Activated T-cell treated with anti-CD3 and anti-CD28 coated beads, Interleukin-2, amount 50 U/mL, for 24 hours (primary cell): ENCODE results near the gene PHF12.

Source experiments
- DNase-seq: peaks from one replicate; pipeline ENCODE4 v3.0.0-alpha.2; 2020
- H3K27ac Mint-ChIP-seq: 2 replicates; pipeline ENCODE4 v1.8.0; 2020; ENCODE audit warnings: mild to moderate bottlenecking, mixed read lengths
- H3K27me3 Mint-ChIP-seq: 2 replicates; pipeline ENCODE4 v1.8.0; 2020; ENCODE audit warnings: mixed read lengths
- H3K36me3 Mint-ChIP-seq: 2 replicates; pipeline ENCODE4 v1.8.0; 2020; ENCODE audit warnings: low read depth, mixed read lengths
- H3K4me1 Mint-ChIP-seq: 2 replicates; pipeline ENCODE4 v1.8.0; 2020; ENCODE audit warnings: low read depth, mixed read lengths
- H3K4me3 Mint-ChIP-seq: 2 replicates; pipeline ENCODE4 v1.8.0; 2020; ENCODE audit warnings: mild to moderate bottlenecking, moderate library complexity, mixed read lengths
- H3K9me3 Mint-ChIP-seq: 2 replicates; pipeline ENCODE4 v1.8.0; 2020; ENCODE audit warnings: mixed read lengths

PHF12 gene

DNA sequence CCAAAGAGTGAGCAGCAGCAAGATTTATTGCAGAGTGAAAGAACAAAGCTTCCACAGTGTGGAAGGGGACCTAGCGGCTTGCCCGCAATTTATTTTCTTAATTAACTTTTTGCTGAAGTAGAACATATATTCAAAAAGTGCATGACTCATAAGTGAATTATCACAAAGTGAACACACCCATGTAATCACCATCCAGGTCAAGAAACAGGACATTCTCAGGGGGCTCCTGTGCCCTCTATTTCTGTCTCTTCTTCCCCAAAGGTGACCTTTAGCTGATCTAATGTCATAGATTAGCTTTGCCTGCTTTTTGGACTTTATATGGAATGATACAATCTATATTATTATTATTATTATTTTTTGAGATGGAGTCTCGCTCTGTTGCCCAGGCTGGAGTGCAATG, 76.6 kb downstream of the PHF12 start:
- Mint-ChIP-seq H3K36me3 (peaks cover 20% of the 10 kb centered on the region), H3K4me3 (no peak overlapping the region), H3K27ac (no peak overlapping the region), H3K9me3 (no peaks in the 10 kb centered on the region), H3K4me1 (peaks cover 56% of the 10 kb centered on the region), H3K27me3 (no peaks in the 10 kb centered on the region)
- no peak for DNase-seq

GRCh38 chr17:28873839-28874238, 77.5 kb downstream of the PHF12 start:
- Mint-ChIP-seq H3K4me1 (peaks cover 56% of the 10 kb centered on the region), H3K36me3 (peaks cover 11% of the 10 kb centered on the region), H3K4me3 (no peak overlapping the region), H3K27ac (no peak overlapping the region), H3K27me3 (no peaks in the 10 kb centered on the region), H3K9me3 (no peaks in the 10 kb centered on the region)
- no peak for DNase-seq

- Mint-ChIP-seq H3K4me3 (no peak overlapping the region), H3K27ac (peak overlapping the region; percentile 85), H3K27me3 (no peaks in the 10 kb centered on the region), H3K4me1 (peaks cover 31% of the 10 kb centered on the region), H3K9me3 (no peaks in the 10 kb centered on the region), H3K36me3 (no peaks in the 10 kb centered on the region)
- DNase-seq = peak; percentile 56
Measured at GRCh38 chr17:28871056-28871579, 80.2 kb downstream of the PHF12 start.

- Mint-ChIP-seq H3K4me3 (no peak overlapping the region), H3K27ac (no peak overlapping the region), H3K27me3 (no peaks in the 10 kb centered on the region), H3K9me3 (no peaks in the 10 kb centered on the region), H3K4me1 (peaks cover 15% of the 10 kb centered on the region), H3K36me3 (peaks cover 3% of the 10 kb centered on the region)
- no peak for DNase-seq
Measured at GRCh38 chr17:28867276-28867675, 84.0 kb downstream of the PHF12 start.

GRCh38 chr17:28865946-28866752, 85.2 kb downstream of the PHF12 start:
- Mint-ChIP-seq H3K9me3 (no peaks in the 10 kb centered on the region), H3K36me3 (peaks cover 13% of the 10 kb centered on the region), H3K27me3 (no peaks in the 10 kb centered on the region), H3K4me3 (no peak overlapping the region), H3K27ac (no peak overlapping the region), H3K4me1 (peaks cover 6% of the 10 kb centered on the region)
- no peak for DNase-seq

- Mint-ChIP-seq H3K9me3 (no peaks in the 10 kb centered on the region), H3K36me3 (peaks cover 21% of the 10 kb centered on the region), H3K27ac (no peak overlapping the region), H3K4me3 (no peak overlapping the region), H3K27me3 (no peaks in the 10 kb centered on the region), H3K4me1 (peaks cover 3% of the 10 kb centered on the region)
- no peak for DNase-seq
Measured at GRCh38 chr17:28864991-28865849, 86.1 kb downstream of the PHF12 start.

GRCh38 chr17:28863953-28864352, 87.4 kb downstream of the PHF12 start:
- Mint-ChIP-seq H3K27ac (no peak overlapping the region), H3K4me3 (no peak overlapping the region), H3K4me1 (peaks cover 3% of the 10 kb centered on the region), H3K27me3 (no peaks in the 10 kb centered on the region), H3K36me3 (peaks cover 32% of the 10 kb centered on the region), H3K9me3 (no peaks in the 10 kb centered on the region)
- no peak for DNase-seq

DNA sequence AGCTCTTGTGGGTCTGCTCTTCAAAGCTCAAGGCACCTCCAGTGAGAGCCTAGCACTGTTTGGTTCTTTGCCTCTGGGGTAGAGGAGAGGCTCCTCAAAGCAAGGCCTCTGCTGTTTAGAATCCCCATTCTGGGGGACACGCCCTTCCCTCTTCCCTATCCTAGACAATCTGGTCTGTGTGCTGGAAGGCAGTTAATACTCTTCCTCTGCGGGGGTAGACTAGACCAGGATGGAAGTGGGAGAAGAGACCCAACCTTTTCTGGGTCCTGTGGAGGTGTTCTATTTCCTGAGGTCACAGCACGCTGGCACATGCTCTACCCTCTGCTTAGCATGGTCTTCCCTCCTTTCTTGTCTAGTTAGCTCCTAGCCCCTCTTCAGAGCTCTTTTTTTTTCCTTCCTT, 88.8 kb downstream of the PHF12 start:
- Mint-ChIP-seq H3K4me3 (no peak overlapping the region), H3K27me3 (no peaks in the 10 kb centered on the region)

GRCh38 chr17:28861393-28862203, 89.7 kb downstream of the PHF12 start:
- no peak overlapping the region for H3K4me3 Mint-ChIP-seq
- peaks cover 18% of the 10 kb centered on the region for H3K4me1 Mint-ChIP-seq
- no peaks in the 10 kb centered on the region for H3K9me3 Mint-ChIP-seq
- H3K27ac Mint-ChIP-seq = peak overlapping the region; percentile 38
- peaks cover 55% of the 10 kb centered on the region for H3K36me3 Mint-ChIP-seq
- H3K27me3 Mint-ChIP-seq = no peaks in the 10 kb centered on the region
- DNase-seq = no peak

More for the DNA sequence above, 88.8 kb downstream of the PHF12 start:
- peaks cover 13% of the 10 kb centered on the region for H3K4me1 Mint-ChIP-seq
- H3K36me3 Mint-ChIP-seq = peaks cover 46% of the 10 kb centered on the region
- DNase-seq = no peak
- H3K27ac Mint-ChIP-seq = no peak overlapping the region
- H3K9me3 Mint-ChIP-seq = no peaks in the 10 kb centered on the region

DNA sequence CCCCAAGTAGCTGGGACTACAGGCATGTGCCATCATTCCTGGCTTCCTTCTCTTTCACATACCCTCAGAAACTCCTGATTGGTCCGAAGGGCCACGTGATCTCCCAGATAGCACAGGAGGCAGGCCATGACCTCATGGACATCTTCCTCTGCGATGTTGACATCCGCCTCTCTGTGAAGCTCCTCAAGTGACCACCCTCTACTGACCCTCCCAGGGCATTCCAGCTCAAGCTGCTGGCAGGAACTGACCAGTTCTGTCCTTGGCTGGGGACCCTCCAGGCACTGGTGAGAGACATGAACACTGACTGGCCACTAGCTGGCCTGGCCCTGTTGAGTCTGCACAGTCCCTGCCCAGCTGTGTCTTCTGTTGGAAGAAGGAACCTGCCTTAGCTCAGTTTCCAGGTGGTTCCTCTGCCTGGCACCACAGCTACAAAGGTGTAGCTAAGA, 90.9 kb downstream of the PHF12 start:
- no peaks in the 10 kb centered on the region for H3K27me3 Mint-ChIP-seq
- peaks cover 65% of the 10 kb centered on the region for H3K36me3 Mint-ChIP-seq
- DNase-seq = no peak
- no peak overlapping the region for H3K4me3 Mint-ChIP-seq
- no peaks in the 10 kb centered on the region for H3K9me3 Mint-ChIP-seq
- H3K27ac Mint-ChIP-seq = peak overlapping the region; percentile 24
- peaks cover 25% of the 10 kb centered on the region for H3K4me1 Mint-ChIP-seq

- Mint-ChIP-seq H3K4me1 (peaks cover 35% of the 10 kb centered on the region), H3K27me3 (no peaks in the 10 kb centered on the region), H3K9me3 (no peaks in the 10 kb centered on the region), H3K4me3 (no peak overlapping the region), H3K27ac (peak overlapping the region; percentile 90), H3K36me3 (peaks cover 73% of the 10 kb centered on the region)
- no peak for DNase-seq
Measured at GRCh38 chr17:28858801-28859355, 92.4 kb downstream of the PHF12 start.

DNA sequence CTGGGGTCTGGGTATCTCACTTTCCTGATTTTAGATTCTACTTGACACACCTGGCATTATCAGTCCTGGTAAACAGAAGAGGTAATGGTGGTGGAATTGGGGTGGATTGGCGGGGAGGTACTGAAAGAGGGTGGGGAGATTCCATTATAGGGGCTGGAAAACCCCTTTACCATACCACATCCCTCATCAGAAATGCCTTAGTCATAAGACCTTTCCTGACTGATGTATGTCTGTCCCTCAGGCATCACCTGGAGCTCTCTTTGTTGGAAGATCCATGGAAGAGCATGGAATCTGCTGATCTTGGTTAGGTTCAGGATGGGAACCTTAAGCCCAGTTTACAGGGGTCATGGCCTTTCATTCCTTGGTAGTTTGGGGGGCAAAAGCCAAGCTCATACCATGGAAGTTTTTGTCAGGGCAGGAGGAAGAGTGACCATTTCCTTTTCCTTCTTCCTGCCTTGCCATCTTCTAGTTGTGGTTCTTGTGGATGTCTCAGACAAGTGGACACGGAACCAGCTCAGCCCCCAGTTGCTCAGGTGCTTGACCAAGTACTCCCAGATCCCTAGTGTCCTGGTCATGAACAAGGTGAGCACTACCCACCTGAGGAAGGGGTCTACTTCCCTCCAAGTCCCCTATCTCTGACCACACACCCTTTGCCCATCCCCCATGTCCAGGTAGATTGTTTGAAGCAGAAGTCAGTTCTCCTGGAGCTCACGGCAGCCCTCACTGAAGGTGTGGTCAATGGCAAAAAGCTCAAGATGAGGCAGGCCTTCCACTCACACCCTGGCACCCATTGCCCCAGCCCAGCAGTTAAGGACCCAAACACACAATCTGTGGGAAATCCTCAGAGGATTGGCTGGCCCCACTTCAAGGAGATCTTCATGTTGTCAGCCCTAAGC, 93.2 kb downstream of the PHF12 start:
- peaks cover 38% of the 10 kb centered on the region for H3K4me1 Mint-ChIP-seq
- H3K4me3 Mint-ChIP-seq = no peak overlapping the region
- no peak for DNase-seq
- H3K27me3 Mint-ChIP-seq = no peaks in the 10 kb centered on the region
- H3K36me3 Mint-ChIP-seq = peaks cover 73% of the 10 kb centered on the region
- H3K9me3 Mint-ChIP-seq = no peaks in the 10 kb centered on the region
- H3K27ac Mint-ChIP-seq = peak overlapping the region; percentile 90

- peak overlapping the region; percentile 96 for H3K27ac Mint-ChIP-seq
- H3K9me3 Mint-ChIP-seq = no peaks in the 10 kb centered on the region
- peaks cover 60% of the 10 kb centered on the region for H3K36me3 Mint-ChIP-seq
- DNase-seq = no peak
- H3K4me1 Mint-ChIP-seq = peaks cover 38% of the 10 kb centered on the region
- H3K27me3 Mint-ChIP-seq = no peaks in the 10 kb centered on the region
- H3K4me3 Mint-ChIP-seq = peak overlapping the region; percentile 95
Measured at GRCh38 chr17:28856028-28856574, 95.2 kb downstream of the PHF12 start.
